ENCODE results near the gene TMEM62. TPM values are rescaled to one million over a fixed set of nuclear protein-coding genes. Genes with fewer than 3 reads are reported as not detected.

The TMEM62 gene
- total and polyA plus RNA-seq, 2 donors from 2014 or later, result 14.7 to 31.2 TPM

DNA sequence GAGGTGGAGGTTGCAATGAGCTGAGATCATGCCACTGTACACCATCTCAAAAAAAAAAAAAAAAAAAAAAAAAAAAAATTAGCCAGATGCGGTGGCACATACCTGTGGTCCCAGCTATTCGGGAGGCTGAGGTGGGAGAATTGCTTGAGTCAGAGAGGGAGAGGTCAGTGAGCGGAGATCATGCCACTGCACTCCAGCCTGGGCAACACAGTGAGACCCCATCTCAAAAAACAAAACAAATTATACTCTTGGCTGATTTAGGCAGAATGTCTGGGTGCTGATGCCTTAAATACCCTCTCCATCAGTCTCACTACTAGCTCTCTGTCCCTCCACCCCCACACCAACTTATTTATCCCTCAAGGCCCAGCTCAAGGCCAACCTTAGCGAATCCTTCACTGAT is 41.5 kb upstream of the TMEM62 start:
- Histone ChIP-seq H3K9me3 (ENCODE audit: control insufficient read depth in 2 of 3, insufficient read depth in 1 of 3, low read length in 3 of 3) (no peaks in the 10 kb centered on the region), H3K9ac (ENCODE audit: low read length in 3 of 3) (no peak overlapping the region), H3K36me3 (ENCODE audit: control insufficient read depth in 2 of 3, insufficient read depth in 3 of 3, low read length in 3 of 3) (no peaks in the 10 kb centered on the region), H3K27ac (ENCODE audit: low read depth in 2 of 2, low read length in 2 of 2) (no peak overlapping the region), H3K27me3 (ENCODE audit: control insufficient read depth, insufficient read depth, low read length) (no peaks in the 10 kb centered on the region), H3K4me1 (ENCODE audit: control insufficient read depth in 2 of 3, insufficient read depth in 2 of 3, low read depth in 1 of 3, low read length in 3 of 3) (peaks cover 0 to 3% (median 0%) of the 10 kb centered on the region in 3 donors), H3K4me3 (ENCODE audit: low read length in 3 of 3) (no peak overlapping the region)
- no peak for TF ChIP-seq CTCF (IDR thresholded peaks at IDR 0.05; ENCODE audit: borderline replicate concordance, extremely low read depth, insufficient read depth)
- DNase-seq (no peak), FAIRE-seq (no peak)
- intact Hi-C loops (cut with DNase I), result no loop called here

- no peak for TF ChIP-seq CTCF (IDR thresholded peaks at IDR 0.05; ENCODE audit: borderline replicate concordance, extremely low read depth, insufficient read depth)
- H3K27ac ChIP-seq (ENCODE audit: low read depth in 2 of 2, low read length in 2 of 2), result no peak overlapping the region
- no peak for FAIRE-seq
These were observed 40.4 kb upstream of the TMEM62 start for GRCh38 chr15:43093026-43093425.

GRCh38 chr15:43094416-43095030 is 38.9 kb upstream of the TMEM62 start:
- Histone ChIP-seq H3K27ac (ENCODE audit: low read depth in 2 of 2, low read length in 2 of 2) (no peak overlapping the region), H3K9me3 (ENCODE audit: control insufficient read depth in 2 of 3, insufficient read depth in 1 of 3, low read length in 3 of 3) (no peaks in the 10 kb centered on the region), H3K27me3 (ENCODE audit: control insufficient read depth, insufficient read depth, low read length) (no peaks in the 10 kb centered on the region), H3K4me1 (ENCODE audit: control insufficient read depth in 2 of 3, insufficient read depth in 2 of 3, low read depth in 1 of 3, low read length in 3 of 3) (peaks cover 0 to 3% (median 0%) of the 10 kb centered on the region in 3 donors), H3K9ac (ENCODE audit: low read length in 3 of 3) (no peak overlapping the region), H3K4me3 (ENCODE audit: low read length in 3 of 3) (no peak overlapping the region), H3K36me3 (ENCODE audit: control insufficient read depth in 2 of 3, insufficient read depth in 3 of 3, low read length in 3 of 3) (peaks cover 0 to 2% (median 0%) of the 10 kb centered on the region in 3 donors)
- DNase-seq (no peak), FAIRE-seq (no peak)
- intact Hi-C loops (cut with DNase I), result no loop called here
- no peak for TF ChIP-seq CTCF (IDR thresholded peaks at IDR 0.05; ENCODE audit: borderline replicate concordance, extremely low read depth, insufficient read depth)

More at GRCh38 chr15:43093026-43093425, 40.4 kb upstream of the TMEM62 start:
- no peaks in the 10 kb centered on the region for H3K9me3 ChIP-seq (ENCODE audit: control insufficient read depth in 2 of 3, insufficient read depth in 1 of 3, low read length in 3 of 3)
- no peak for DNase-seq
- H3K4me1 ChIP-seq (ENCODE audit: control insufficient read depth in 2 of 3, insufficient read depth in 2 of 3, low read depth in 1 of 3, low read length in 3 of 3), result peaks cover 0 to 3% (median 0%) of the 10 kb centered on the region in 3 donors
- H3K4me3 ChIP-seq (ENCODE audit: low read length in 3 of 3), result no peak overlapping the region
- peaks cover 0 to 2% (median 0%) of the 10 kb centered on the region in 3 donors for H3K36me3 ChIP-seq (ENCODE audit: control insufficient read depth in 2 of 3, insufficient read depth in 3 of 3, low read length in 3 of 3)
- intact Hi-C loops (cut with DNase I), result no loop called here
- no peak overlapping the region for H3K9ac ChIP-seq (ENCODE audit: low read length in 3 of 3)
- H3K27me3 ChIP-seq (ENCODE audit: control insufficient read depth, insufficient read depth, low read length), result no peaks in the 10 kb centered on the region

All from kidney (tissue), 14 donors.